GM19324 (cell line): Measurements from ENCODE around the gene FUT9.

Experiments
- ATAC-seq: cut with Tn5 transposase; IDR thresholded peaks from one replicate; pipeline ENCODE4 v1.9.1; 2021; ENCODE audit warnings: mild to moderate bottlenecking, moderate library complexity; ENCODE audit not compliant: unreplicated experiment, low FRiP score

Gene FUT9

DNA sequence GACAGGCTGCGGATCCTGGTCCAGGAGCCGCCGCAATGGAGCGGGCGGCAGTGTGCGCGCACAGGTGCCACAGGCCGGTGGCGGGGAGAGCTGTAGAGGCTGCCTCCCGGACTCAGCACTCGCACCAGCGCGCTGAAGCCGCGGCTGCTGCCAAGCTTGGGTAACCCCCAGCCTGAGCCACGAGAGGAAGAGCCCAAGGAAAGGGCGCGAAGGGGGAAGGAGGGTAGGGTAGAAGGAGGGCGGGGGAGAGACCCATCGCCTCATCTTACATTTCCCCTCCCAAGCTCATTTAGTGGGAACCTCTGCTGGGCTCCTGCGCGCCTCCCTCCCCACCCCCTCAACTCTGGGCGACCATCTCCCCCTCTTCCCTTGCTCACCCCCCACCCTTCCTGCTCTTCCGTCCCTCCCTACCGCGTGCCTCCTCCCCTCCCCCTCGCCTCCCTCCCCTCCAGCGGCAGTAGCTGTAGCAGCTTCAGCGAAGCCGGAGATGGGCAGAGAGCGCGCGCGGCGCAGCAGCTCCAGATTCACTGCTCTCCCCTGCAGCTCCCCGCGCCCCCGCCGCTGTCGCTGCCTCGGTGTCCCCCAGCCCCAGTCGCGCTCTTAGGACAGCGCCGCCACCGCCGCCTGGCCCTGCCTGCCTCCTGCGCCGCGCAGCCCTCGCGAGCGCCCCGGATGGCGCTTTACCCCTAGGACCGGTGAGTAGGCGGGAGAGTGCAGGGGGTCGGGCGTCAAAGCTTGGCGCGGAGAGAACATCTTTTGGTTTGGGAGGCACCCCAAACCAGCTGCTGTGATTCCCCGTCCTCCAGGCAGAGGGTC, at the start of gene FUT9:
Gene FUT9, plus strand, starts transcription at position 457 of the 816 bp plus-strand sequence. CDS start 187,182 bp downstream, outside the sequence.
- ATAC-seq: no peak

DNA sequence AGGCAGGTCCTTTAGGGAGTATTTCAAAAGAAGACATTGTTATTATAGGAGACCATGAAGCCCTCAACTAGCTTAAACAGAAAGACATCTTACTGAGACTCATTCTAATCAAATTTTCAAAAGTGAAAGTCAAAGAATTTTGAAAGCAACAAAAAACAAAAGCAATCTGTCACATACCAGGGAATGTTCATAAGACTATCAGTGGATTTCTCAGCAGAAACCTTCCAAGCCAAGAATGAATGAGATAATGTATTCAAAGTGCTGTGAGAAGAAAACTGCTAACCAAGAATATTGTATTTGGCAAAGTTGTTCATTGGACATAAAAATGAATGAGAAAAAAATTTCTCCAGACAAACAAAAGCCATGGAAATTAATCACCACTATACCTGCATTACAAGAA, 48.2 kb upstream of the FUT9 start:
- no peak for ATAC-seq

DNA sequence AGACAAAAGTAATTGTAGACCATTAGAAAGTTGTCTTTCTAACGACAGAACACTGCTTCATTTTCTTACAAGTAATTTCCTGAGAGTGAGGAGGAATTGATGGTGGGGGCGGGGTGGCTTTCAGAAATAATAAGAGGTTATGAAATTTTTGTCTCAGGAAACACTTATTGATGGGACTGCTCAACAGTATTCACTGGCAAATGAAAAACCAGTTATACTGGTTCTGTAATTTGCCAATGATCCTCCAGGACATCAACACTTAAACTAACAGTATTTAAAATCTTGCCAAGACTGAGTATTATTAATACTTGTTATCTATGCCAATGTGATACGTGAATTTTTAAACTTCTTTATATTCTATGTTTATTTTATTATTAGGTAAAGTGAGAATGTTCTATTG, 41.8 kb upstream of the FUT9 start:
- no peak for ATAC-seq

DNA sequence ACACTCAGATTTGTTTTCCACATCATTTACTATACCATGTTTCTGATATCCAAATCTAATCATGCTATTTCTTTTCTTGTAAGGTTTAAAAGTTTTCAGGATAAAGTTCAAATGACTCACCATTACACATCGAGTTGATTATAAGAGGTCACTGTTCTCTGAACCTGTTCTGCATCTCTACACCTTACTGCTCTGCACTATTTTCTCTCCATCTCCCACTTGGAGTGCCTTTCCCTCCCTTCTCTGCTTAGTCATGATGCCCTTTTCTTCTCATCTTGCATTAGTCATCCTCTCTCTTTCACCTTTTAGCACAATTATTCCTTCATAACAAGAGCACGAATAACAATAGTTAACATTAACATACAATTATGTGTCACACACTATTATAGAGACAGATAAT, 37.5 kb upstream of the FUT9 start:
- no peak for ATAC-seq

DNA sequence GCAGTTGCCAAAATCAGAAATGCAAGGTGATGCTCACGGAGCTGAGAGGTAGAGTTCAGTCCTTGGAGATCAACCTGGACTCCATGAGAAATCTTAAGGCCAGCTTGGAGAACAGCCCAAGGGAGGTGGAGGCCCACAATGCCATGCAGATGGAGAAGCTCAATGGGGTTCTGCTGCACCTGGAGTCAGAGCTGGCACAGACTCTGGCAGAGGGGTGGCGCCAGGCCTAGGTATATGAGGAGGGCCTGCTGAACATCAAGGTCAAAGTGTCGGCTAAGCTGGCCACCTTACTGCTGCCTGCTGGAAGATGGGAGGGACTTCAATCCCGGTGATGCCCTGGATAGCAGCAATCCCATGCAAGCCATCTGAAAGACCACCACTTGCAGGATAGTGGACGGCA, 23.9 kb upstream of the FUT9 start:
- no peak for ATAC-seq

DNA sequence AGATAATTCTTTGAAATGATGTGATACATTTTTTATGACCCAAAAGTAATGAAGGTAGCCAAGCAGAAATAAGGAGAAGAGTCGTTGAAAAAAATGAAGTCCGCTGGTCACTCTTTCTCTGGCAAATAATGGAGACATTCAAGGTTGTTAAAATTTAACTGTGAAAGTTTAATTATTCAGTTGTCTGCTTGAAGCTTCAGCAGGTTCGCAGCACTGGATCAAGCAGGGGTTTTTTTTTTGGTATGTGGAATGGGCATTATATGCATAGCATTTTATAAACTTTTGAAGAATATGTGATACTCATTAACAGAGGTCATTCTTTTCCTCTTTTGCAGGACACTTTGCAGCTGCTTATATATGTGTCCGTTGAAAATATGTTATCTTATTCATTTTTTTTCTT, 21.6 kb upstream of the FUT9 start:
- no peak for ATAC-seq

DNA sequence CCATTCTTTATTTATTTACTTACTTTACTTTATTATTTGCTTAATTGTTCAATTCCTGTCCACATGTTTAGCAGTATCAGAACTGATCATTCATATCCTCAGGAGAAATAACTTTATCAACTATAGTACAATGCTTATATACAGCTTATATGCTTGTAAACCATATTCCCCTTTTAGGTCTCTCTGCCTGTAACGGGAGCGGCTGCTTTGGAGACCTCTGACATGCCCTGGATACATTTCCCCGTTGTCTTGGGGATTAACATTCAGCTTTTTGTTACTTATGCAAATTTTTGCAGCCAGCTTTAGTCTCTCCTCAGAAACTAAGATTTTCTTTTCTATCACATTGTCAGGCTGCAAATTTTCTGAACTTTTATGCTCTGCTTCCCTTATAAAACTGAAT, 17.6 kb upstream of the FUT9 start:
- ATAC-seq: no peak

DNA sequence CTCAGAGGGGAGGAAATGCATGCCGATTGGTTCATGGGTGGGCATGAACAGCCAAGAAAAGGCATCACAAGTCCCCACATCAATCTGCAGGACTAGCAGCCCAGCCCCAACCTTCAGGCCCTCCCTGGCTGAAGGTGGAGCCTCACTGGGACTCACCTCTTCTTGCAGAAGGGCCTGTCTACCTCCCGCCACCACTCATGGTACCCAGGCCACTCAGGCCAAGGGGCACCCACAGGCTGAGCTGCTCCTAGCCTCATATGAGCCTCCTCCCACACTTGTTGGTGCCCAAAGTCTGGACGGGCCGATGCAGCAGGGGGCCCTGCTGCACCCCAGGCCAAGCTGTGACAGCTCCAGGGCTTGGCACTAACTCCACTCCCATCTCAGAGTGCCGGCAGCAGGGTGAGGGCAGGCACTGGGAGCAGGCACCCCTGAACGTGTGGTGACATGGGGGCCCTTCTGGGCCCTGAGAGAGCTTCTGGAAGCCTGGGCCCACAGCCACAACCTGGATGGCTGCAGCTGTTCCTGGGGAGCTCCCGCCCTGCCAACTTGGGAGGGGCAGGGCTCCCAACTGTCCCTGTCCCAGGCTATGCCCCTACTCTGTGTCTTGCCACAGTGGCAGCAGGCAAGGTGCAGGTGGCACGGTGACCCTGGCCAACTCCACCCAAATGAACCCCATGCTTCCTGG, 13.7 kb upstream of the FUT9 start:
- no peak for ATAC-seq

DNA sequence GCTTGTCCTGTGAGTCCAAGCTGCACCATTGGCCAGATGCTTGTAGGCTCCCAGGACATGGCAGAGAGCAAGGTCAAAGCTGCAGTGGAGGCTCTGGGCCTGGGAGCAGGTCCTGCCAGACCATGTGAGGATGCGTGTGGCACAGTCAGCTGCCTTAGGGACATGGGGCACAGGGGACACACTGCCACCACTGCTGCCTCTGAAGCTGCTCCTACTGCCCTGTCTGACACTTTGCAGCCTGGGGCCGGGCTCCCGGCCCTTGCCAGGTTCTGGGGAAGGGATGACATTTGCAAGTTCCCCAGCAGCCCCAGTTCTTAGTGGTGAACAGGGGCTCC, 13.2 kb upstream of the FUT9 start:
- ATAC-seq: no peak

DNA sequence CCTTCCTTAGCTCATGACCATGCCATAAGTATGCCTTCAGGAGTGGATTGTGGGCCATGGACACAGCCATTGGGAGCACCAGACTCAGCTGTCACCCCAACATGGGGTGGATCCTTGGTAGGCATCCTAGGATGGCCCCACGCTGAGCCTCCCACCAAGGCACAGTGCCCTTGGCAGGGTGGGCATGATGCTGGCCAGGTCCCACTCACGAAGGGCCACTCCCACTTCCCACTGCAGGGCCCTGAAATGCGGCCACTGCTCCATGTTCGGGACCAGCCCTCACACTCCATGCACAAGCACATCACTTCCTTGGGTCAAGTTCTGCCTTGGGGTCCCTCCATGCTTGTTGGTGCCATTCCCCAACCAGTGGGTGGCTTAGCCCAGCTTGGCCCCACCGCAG, 12.9 kb upstream of the FUT9 start:
- no peak for ATAC-seq

DNA sequence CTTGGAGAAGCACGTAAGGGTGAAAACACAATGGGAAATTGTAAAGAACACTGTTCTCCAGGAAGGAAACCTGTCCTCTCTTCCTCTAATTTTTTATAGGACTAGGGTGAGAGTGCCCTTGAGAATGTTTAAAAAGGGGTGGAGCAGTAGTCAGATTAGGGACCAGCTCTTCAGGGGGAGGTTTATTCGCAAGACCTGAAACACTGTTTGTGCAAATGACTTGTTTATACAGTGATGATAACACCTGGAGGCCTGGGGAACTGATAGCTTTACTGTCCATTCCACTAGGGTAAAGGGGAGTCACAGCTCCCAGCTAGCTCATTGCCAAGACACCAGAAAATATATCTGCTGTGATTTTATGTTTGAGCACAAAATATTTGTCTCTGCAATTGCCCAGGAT, 8.1 kb upstream of the FUT9 start:
- no peak for ATAC-seq

DNA sequence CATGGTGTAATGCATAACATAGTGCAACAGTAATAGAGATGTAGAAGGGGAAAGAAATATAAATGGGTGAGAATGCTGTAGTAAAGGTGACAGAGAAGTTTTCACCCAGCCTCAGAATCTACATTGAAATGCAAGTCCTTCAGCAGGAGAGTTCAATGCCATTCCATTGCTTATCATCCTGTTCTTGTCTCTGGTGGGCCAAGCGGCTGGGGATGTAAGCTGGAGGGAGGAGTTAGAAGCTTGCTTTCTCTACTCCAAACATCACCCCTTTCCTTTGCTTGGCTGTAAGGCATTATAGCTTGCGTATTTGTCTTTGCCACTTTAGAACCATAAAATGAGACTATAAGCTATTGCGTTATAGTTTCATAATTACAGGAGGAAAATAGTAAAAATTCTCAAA, 2.2 kb upstream of the FUT9 start:
- no peak for ATAC-seq

DNA sequence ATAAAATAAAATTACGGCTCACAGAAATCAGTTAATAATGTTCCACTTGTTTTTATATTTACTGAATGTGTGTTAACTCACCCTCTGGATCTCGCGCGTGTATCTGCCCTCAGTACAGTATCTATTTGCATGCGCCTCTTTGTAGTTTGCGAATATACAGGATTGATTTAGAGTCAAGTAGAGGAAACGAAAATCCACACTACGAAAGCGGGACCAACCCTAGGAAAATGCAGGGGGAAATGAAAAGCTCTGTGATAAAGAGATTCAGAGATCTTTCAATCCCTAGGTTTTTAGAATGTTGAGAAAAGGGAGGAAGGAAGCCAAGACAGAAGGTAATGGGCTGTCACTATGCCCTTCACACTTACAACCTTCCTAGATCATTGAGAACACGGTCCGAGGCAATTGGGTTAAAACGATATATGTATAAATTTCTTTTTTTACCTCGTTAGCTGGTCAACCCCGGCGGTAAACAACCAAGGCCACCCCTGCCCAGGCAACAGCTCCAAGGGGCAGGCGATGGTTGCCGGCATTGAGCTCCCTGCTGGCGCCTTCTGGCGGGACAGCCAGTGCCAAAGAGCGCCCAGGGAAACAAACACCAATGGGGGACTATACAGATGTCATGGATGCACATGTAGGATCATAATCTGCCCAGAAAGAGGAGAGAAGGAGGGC, 792 bp upstream of the FUT9 start:
- ATAC-seq: no peak

DNA sequence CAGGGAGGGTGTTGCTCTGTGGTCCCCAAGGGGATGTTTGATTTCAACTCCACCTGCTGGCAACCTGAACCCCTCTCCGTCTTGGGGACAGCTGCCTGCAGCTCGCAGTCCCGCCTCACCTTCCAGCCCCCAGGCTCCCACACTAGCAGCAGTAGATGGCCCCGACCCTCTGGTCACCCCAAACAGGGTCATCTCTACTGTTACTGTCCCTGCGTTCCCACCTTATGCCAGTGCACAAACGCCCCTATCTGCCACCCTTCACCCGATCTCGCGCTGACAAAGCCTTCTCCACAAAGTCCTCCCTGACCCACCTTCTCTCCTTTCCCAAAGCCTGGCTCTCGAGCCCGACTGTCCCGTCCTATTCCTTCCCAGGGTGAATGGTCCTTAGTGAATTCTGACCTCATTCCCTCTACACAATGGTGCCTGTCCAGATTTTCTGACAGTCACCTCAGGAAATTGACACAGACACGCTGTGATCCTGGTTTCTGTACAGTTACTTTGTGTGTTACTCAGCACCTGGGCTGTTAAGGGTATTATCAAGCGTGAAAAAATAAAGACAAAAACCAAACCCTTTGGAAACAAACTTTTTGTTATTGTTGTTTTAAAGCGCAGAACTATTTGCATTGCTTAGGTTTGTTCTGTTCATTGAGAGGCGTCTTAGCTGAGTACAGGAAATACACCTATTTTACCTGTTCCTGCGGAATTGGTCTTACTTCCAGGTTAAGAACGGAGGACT, 728 bp downstream of the FUT9 start:
- ATAC-seq: no peak

DNA sequence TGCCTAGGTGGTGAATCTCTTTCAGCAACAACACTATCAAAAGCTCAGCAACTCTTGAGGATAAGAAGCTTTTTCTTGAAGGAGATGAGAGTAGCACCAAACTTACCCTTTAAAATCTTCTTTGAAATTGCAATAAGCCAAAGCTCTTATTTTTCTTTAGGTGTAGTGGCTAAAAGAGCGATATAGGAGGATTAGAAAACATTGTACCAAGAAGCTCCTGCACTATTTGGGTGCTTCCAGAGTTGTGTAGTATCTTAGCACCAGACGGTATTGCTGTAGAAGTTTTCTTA, 1.2 kb downstream of the FUT9 start:
- ATAC-seq: no peak

DNA sequence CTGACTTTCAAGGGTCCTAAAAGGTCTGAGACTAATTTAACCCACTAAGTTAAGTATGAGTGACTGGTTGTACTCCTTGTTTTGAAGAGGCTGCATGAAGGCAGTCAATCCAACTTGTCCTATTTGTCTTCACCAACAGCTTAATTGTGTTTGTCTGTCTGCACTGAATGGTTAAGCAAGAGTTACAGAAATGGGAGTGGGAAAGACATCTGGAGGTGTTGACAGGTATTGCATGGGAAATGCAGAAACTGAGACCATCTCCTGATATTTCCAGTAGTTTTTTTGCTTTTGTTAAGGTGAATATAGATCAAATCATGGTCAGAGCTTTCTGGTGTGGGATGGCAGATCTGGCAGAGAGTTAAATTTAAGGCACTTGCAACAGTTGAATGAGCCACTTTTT, 6.5 kb downstream of the FUT9 start:
- no peak for ATAC-seq

DNA sequence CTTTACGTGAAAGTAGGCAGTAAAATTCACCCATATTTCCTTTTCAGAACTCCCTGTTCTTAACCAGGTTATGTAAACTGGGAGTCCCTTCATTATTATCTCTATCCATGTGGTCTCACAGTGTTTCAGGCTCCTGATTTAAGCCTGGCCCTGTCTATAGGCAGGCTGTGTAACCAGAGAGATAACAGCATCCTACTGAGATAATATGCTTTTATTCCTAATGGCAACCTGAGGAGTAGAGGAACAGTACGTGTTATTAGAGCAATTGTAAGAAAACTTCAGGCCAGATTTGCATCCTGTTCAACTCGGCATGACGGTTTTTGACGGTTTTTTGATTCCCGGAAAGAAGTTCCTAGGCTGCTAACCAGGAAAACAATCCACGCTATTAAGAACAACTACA, 16.9 kb downstream of the FUT9 start:
- ATAC-seq: no peak

DNA sequence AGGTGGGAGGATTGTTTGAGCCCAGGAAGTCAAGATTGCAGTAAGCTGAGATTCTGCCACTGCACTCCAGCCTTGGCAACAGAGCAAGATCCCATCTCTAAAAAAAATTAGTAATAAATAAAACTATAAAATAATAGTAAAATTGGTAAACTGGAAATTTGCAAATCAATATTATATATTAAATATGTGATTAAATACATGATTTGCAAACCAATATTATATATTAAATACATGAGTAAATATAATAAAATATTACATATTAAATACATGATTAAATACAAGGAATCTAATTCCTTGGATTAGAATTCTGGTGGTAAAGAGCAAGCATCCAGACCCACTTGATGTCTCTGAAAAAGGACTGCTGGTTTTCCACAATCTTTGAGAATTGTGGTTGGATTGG, 35.8 kb downstream of the FUT9 start:
- no peak for ATAC-seq

DNA sequence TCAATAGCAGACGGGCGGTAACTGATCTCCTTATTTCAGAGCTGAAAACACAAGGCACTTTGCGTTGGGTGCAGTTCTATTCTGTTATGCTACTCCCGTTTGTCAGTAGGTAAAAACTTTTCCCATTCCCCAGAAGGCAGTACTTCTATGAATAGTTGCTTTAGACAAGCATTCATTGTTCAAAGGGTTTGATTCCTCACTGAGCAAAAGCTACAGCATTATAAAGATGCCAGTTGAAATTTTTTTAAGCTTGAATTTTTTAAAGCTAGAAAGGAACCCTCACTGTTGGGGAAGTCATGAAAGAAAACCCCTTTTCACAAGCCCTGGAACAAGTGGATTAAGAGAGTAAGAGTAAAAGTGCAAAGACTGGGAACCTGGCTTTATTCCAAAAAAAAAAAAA, 42.3 kb downstream of the FUT9 start:
- no peak for ATAC-seq

DNA sequence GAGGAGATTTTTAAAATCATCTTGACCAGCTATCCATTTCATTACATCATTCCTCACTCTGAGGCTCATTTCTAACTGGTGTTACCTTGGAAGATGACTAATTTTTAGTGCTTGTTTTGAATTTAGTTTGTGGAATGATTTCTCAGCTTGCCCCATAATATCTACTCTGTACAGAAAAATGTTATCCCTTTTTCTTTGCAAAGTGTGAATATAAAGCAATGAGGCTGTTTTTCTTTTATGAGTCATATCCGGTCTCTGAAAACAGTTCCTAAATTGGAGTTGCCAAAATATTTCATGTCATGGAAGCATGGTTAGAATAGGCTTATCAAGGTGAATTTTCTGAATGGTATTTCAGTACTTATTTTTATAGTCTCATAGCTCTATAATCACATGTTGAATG, 43.8 kb downstream of the FUT9 start:
- no peak for ATAC-seq

DNA sequence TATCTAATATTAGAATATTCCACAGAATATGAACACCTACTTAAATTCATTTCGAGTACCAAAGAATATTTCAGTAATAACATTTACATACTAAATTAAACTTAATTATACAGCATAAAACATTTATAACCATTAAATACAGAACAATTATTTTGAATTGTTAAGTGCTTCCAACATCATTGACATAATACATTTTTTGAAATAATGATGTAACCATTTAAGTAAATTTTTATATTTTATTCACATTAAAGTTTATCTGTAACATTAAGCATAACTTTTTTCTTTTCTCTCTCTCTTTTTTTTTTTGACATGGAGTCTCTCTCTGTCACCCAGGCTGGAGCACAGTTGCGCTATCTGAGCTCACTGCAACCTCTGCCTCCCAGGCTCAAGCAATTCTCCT, 44.5 kb downstream of the FUT9 start:
- ATAC-seq: no peak
